Measurements from ENCODE around the gene PSENEN. TPM values are rescaled to one million over a fixed set of nuclear protein-coding genes. Genes with fewer than 3 reads are reported as not detected.

PSENEN gene
- total and polyA plus RNA-seq, 2 of the 8 experiments (the other 6 are each of a cell fraction or from before 2014, with no cell fraction given): 66.7 to 75.3 TPM

DNA sequence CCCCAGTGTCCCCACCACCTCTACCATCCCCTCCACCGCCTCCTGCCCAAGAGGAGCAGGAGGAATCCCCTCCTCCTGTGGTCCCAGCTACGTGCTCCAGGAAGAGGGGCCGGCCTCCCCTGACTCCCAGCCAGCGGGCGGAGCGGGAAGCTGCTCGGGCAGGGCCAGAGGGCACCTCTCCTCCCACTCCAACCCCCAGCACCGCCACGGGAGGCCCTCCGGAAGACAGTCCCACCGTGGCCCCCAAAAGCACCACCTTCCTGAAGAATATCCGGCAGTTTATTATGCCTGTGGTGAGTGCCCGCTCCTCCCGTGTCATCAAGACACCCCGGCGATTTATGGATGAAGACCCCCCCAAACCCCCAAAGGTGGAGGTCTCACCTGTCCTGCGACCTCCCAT, 24.8 kb upstream of the PSENEN start:
- no peak overlapping the region for H4K5ac ChIP-seq (ENCODE audit: insufficient read length, low read depth, low read length)
- POLR2A ChIA-PET (ENCODE audit: partially characterized antibody): interaction anchor here (5.0 kb wide), 1 partner anchor 17 kb away, joined by 54 read pairs; no protein-coding TSS in a partner anchor
- no peak overlapping the region for H2AK5ac ChIP-seq (ENCODE audit: low read depth, low read length)
- no peak overlapping the region for H3K4me2 ChIP-seq (ENCODE audit: insufficient read depth in 1 of 2, low read depth in 2 of 2, low read length in 2 of 2)
- TF ChIP-seq CEBPB (IDR thresholded peaks at IDR 0.05; ENCODE audit: low read depth, low read length) (no peak), CTBP2 (IDR thresholded peaks at IDR 0.05; ENCODE audit: borderline replicate concordance, insufficient read depth, insufficient read length, low read length) (no peak), FOSL1 (IDR thresholded peaks at IDR 0.05; ENCODE audit: insufficient read depth, low read depth, low read length) (no peak), GTF2F1 (IDR thresholded peaks at IDR 0.05; ENCODE audit: borderline replicate concordance, low read depth, low read length) (no peak), KDM5A (IDR thresholded peaks at IDR 0.05; ENCODE audit: low read length) (no peak), SP4 (IDR thresholded peaks at IDR 0.05; ENCODE audit: low read length) (no peak), CHD2 (IDR thresholded peaks at IDR 0.05; ENCODE audit: low read length) (no peak), NANOG (IDR thresholded peaks at IDR 0.05; ENCODE audit: insufficient read depth, low read depth, low read length, poor library complexity, severe bottlenecking) (no peak), POLR2A (IDR thresholded peaks at IDR 0.05; ENCODE audit: control extremely low read depth in 1 of 2, low read depth in 2 of 2, low read length in 2 of 2) (no peak)
- no peak overlapping the region for H3K14ac ChIP-seq (ENCODE audit: insufficient read length)
- H4K8ac ChIP-seq (ENCODE audit: extremely low read depth, insufficient read depth, low read length): no peak overlapping the region
- H3K79me2 ChIP-seq (ENCODE audit: control insufficient read depth in 1 of 2, insufficient read depth in 2 of 2, low read length in 2 of 2): peaks cover 0 to 20% of the 10 kb centered on the region in 2 experiments; a peak in 2 of 4 replicates
- H3K4me3 ChIP-seq (ENCODE audit: extremely low read depth in 1 of 4, insufficient read depth in 2 of 4, low read depth in 3 of 4, low read length in 4 of 4): no peak overlapping the region
- H3K18ac ChIP-seq (ENCODE audit: extremely low read depth, low read length): no peak overlapping the region
- no peak overlapping the region for H2BK12ac ChIP-seq (ENCODE audit: low read depth, low read length)
- no peak overlapping the region for H4K91ac ChIP-seq (replicated peaks; ENCODE audit: insufficient read length, low read length)
- H4K20me1 ChIP-seq (replicated peaks in 1 of 2; ENCODE audit: control insufficient read depth in 1 of 2, insufficient read depth in 2 of 2, low read length in 2 of 2): peaks cover 7 to 9% of the 10 kb centered on the region in 2 experiments
- H3K27ac ChIP-seq (ENCODE audit: low read depth, low read length): no peak overlapping the region
- peaks cover 8% of the 10 kb centered on the region for H3K79me1 ChIP-seq (ENCODE audit: low read depth, low read length)
- peaks cover 0 to 11% (median 5%) of the 10 kb centered on the region in 4 experiments; a peak in 6 of 7 replicates for H3K4me1 ChIP-seq (replicated peaks in 1 of 4; ENCODE audit: control insufficient read depth in 3 of 4, insufficient read depth in 4 of 4, low read length in 3 of 4)
- H3K4ac ChIP-seq (replicated peaks; ENCODE audit: insufficient read length, low read depth, low read length): no peak overlapping the region
- no peak overlapping the region for H2BK120ac ChIP-seq (replicated peaks; ENCODE audit: low read depth, low read length)
- no peaks in the 10 kb centered on the region for H3K9me3 ChIP-seq (ENCODE audit: insufficient read depth in 2 of 2, low read depth in 1 of 2, low read length in 1 of 2)
- no peak overlapping the region for H3K56ac ChIP-seq (replicated peaks; ENCODE audit: insufficient read length, low read depth, low read length)
- WGBS, 2 experiments (ENCODE audit: extremely low coverage in 1 of 2, insufficient coverage in 1 of 2, insufficient read length in 1 of 2, insufficient replicate concordance in 2 of 2, low coverage in 1 of 2, low lambda C conversion rate in 2 of 2, missing lambda C conversion rate in 1 of 2): 92% methylated on average over 15 of the region's 17 CpGs; no CpG with 5 or more reads in 1 of the 2 experiments
- no peak overlapping the region for H2BK5ac ChIP-seq (ENCODE audit: low read depth, low read length)
- no peak overlapping the region for H2AFZ ChIP-seq (ENCODE audit: low read length)
- DNase-seq (ENCODE audit: low read depth in 1 of 2, low spot score in 2 of 2) (no peak), FAIRE-seq (no peak)
- H2BK15ac ChIP-seq (ENCODE audit: low read length): no peak overlapping the region
- no peak overlapping the region for H3K23ac ChIP-seq (ENCODE audit: insufficient read length)
- peaks cover 12% of the 10 kb centered on the region for H3K23me2 ChIP-seq (ENCODE audit: low read depth, low read length)
- H2BK20ac ChIP-seq (ENCODE audit: low read length): no peak overlapping the region
- CTCF ChIA-PET (ENCODE audit: partially characterized antibody): interaction anchor here (1.3 to 11.8 kb wide), 2 partner anchors 18 to 26 kb away, joined by 5 to 80 read pairs; partner anchors contain the start of gene IGFLR1
- H3K36me3 ChIP-seq (ENCODE audit: control insufficient read depth in 2 of 4, insufficient read depth in 4 of 4, low read length in 3 of 4): peaks cover 24 to 47% (median 32%) of the 10 kb centered on the region in 4 experiments
- H3K9ac ChIP-seq (replicated peaks in 1 of 4; ENCODE audit: extremely low read depth in 1 of 4, low read depth in 3 of 4, low read length in 3 of 4): no peak overlapping the region
- H3K27me3 ChIP-seq (replicated peaks in 1 of 4; ENCODE audit: control insufficient read depth in 3 of 4, extremely low read depth in 1 of 4, insufficient read depth in 3 of 4, low read length in 3 of 4): no peaks in the 10 kb centered on the region

Measured in H1 (cell line).